AG04450 (cell line): ENCODE data around the gene MAPK9. TPM values are rescaled to one million over a fixed set of nuclear protein-coding genes. Genes with fewer than 3 reads are reported as not detected.

Experiments used
- CTCF ChIA-PET: fragments of 300-600, 350-600 bp; formaldehyde crosslinking; extraction: SDS; loops from one replicate; lab custom pipeline; 2022; ENCODE audit warnings: antibody characterized with exemption, inconsistent platforms; lab: Charles Lee
- POLR2A ChIA-PET: fragments of 350-600 bp; formaldehyde crosslinking; extraction: SDS; loops from one replicate; lab custom pipeline; 2021; ENCODE audit warnings: antibody characterized with exemption, inconsistent platforms; lab: Yijun Ruan, JAX
- DNase-seq: peaks from one replicate; pipeline ENCODE4 v3.0.0-alpha.2; 2011; ENCODE audit warnings: low read depth, low spot score
- H3K27ac ChIP-seq: one replicate; pipeline ENCODE4 v1.5.1; 2012; ENCODE audit warnings: low read depth, low read length, control low read depth
- H3K27me3 ChIP-seq: one replicate; pipeline ENCODE4 v1.6.0; 2012; ENCODE audit warnings: low read length; ENCODE audit not compliant: control insufficient read depth, insufficient read depth
- H3K4me3 ChIP-seq: 2 replicates; pipeline ENCODE4 v1.5.1; 2011; ENCODE audit warnings: mild to moderate bottlenecking, low read depth, low read length, control low read depth
- H3K9me3 ChIP-seq: 2 replicates; pipeline ENCODE4 v1.5.1; 2012; ENCODE audit warnings: low read length; ENCODE audit not compliant: control insufficient read depth, insufficient read depth
- CTCF ChIP-seq: IDR thresholded peaks from 2 replicates; pipeline ENCODE4 v1.5.1; 2011; ENCODE audit warnings: low read depth, low read length, control low read depth, inconsistent platforms
- polyA plus RNA-seq: library from polyadenylated mRNA; depleted of rRNA; stranded (reverse); fragments of >200 nt; gene quantifications from 2 replicates; pipeline ENCODE4 v1.2.3, GENCODE V29; 2011

Gene MAPK9
- polyA plus RNA-seq, 1 experiment, result 35.1 TPM

DNA sequence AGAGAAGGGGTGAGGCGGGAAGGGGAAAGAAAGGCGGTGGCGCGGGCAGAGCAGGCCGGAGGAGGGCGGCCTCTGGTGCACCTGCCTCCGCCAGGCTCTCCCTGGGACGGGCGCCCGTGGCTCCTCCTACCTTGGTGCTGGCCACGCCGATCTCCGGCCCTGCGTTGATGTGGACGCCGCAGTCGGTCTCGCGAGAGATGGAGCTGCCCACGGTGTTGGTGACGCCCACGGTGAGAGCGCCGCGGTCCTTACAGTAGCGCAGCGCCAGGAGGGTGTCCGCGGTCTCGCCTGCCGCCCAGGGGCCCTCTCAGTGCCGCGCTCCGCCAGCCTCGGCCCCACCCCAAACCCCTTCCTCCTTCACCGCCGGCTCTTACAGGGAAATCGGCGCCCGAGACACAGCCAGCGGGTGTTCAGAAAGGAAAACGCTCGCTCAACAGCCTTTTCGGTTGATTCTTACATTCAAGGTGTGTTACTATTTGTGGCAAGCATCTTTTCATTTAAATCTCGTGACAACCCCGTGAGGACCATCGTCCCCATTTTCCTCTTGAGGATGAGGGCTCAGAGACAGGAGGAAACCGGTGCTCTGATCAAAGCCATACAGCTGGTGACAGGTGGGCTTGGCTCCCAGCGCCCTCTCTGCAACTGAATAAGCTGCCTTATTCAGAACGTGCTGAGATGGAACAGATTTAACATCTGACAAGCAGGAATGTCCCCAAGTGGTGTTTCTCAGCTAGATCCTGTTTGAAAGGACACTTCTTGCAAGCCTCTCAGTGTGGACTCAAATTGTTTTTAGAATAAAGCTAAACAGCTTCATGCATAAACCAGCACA, 22.0 kb upstream of the MAPK9 start:
- no peak overlapping the region for H3K27ac ChIP-seq
- 0 out of 2 replicates have a peak overlapping the region, but pooled peaks have one; percentile 17 for H3K4me3 ChIP-seq
- no peak for DNase-seq
- CTCF ChIA-PET, result interaction anchor here (0.5 to 4.0 kb wide), 6 partner anchors 10 to 367 kb away, joined by 3 to 55 read pairs (median 4); no protein-coding TSS in a partner anchor
- POLR2A ChIA-PET, result no interaction called here
- TF ChIP-seq CTCF, result no peak
- no peaks in the 10 kb centered on the region for H3K27me3 ChIP-seq
- H3K9me3 ChIP-seq, result no peaks in the 10 kb centered on the region; the same call in 1 of the 2 replicates

- POLR2A ChIA-PET, result no interaction called here
- no peaks in the 10 kb centered on the region; the same call in 1 of the 2 replicates for H3K9me3 ChIP-seq
- no peaks in the 10 kb centered on the region for H3K27me3 ChIP-seq
- CTCF ChIA-PET, result interaction anchor here (1.5 kb wide), 1 partner anchor 18 kb away, joined by 7 read pairs; no protein-coding TSS in a partner anchor
- DNase-seq, result no peak
- H3K4me3 ChIP-seq, result no peak overlapping the region
- TF ChIP-seq CTCF, result no peak
- H3K27ac ChIP-seq, result no peak overlapping the region
Measured at GRCh38 chr5:180311216-180311615, 19.3 kb upstream of the MAPK9 start.

GRCh38 chr5:180306796-180307195, 14.9 kb upstream of the MAPK9 start:
- ChIA-PET POLR2A (no interaction called here), CTCF (interaction anchor here (1.1 to 1.7 kb wide), 3 partner anchors 9 to 22 kb away, joined by 3 to 6 read pairs (median 5); no protein-coding TSS in a partner anchor)
- TF ChIP-seq CTCF, result no peak
- H3K27me3 ChIP-seq, result no peaks in the 10 kb centered on the region
- no peaks in the 10 kb centered on the region; the same call in 1 of the 2 replicates for H3K9me3 ChIP-seq
- no peak overlapping the region for H3K27ac ChIP-seq
- H3K4me3 ChIP-seq, result no peak overlapping the region
- DNase-seq, result no peak

- no peak for DNase-seq
- H3K9me3 ChIP-seq, result no peaks in the 10 kb centered on the region; the same call in 1 of the 2 replicates
- CTCF ChIA-PET, result interaction anchor here (1.0 to 3.8 kb wide), 2 partner anchors 10 to 166 kb away, joined by 3 to 20 read pairs; no protein-coding TSS in a partner anchor
- H3K27ac ChIP-seq, result no peak overlapping the region
- POLR2A ChIA-PET, result no interaction called here
- no peak for TF ChIP-seq CTCF
- H3K4me3 ChIP-seq, result no peak overlapping the region
- H3K27me3 ChIP-seq, result no peaks in the 10 kb centered on the region
Measured at GRCh38 chr5:180305481-180305880, 13.6 kb upstream of the MAPK9 start.
